Lower leg skin (tissue), 4 donors: ENCODE measurements around the gene EPS8L1. TPM values are rescaled to one million over a fixed set of nuclear protein-coding genes. Genes with fewer than 3 reads are reported as not detected.
A peak's percentile ranks its signal among the peaks of the same experiment; 100 is the strongest.

Experiments
- DNase-seq, 2 donors: peaks; one replicate each; pipeline ENCODE4 v3.0.0-alpha.2; 2019; ENCODE audit warnings: low spot score in 2 of 2
- H3K4me3 ChIP-seq: fragments of 200-600 bp; sonication (generic); 2 replicates; pipeline ENCODE4 v1.5.1; 2017; ENCODE audit warnings: mild to moderate bottlenecking, low read depth; ENCODE audit not compliant: poor library complexity, severe bottlenecking
- POLR2A ChIP-seq, 2 donors: fragments of 450-650 bp; IDR thresholded peaks; one replicate each; pipeline ENCODE4 v1.6.1; 2016 to 2017; ENCODE audit warnings: antibody characterized with exemption in 2 of 2, mild to moderate bottlenecking in 1 of 2, moderate library complexity in 1 of 2
- WGBS, 2 donors: methylation state at CpG; one replicate each; pipeline ENCODE4 v1.1.5; 2018; 5-methylcytosine and 5-hydroxymethylcytosine counted together
- intact Hi-C: fragments of 100-400 bp; cut with DNase I; formaldehyde crosslinking; loops from one replicate; pipeline ENCODE4 v1.15.0; 2023; ENCODE audit warnings: low total_unique reads
- total RNA-seq, 4 donors: library from RNA; depleted of rRNA; stranded (reverse); fragments of >200 nt; gene quantifications; one replicate each; pipeline ENCODE4 v1.1.0, GENCODE V29; 2016
- TF ChIP-seq, protein P1 (sequence below), 3 donors: fragments of 450-650 bp; IDR thresholded peaks; one replicate each; pipeline ENCODE4 v1.5.1; 2016; ENCODE audit warnings: antibody characterized with exemption in 3 of 3, mild to moderate bottlenecking in 3 of 3, moderate library complexity in 2 of 3

The EPS8L1 gene
- total RNA-seq, 4 donors from 2014 or later, result 394 to 678 (median 540) TPM

DNA sequence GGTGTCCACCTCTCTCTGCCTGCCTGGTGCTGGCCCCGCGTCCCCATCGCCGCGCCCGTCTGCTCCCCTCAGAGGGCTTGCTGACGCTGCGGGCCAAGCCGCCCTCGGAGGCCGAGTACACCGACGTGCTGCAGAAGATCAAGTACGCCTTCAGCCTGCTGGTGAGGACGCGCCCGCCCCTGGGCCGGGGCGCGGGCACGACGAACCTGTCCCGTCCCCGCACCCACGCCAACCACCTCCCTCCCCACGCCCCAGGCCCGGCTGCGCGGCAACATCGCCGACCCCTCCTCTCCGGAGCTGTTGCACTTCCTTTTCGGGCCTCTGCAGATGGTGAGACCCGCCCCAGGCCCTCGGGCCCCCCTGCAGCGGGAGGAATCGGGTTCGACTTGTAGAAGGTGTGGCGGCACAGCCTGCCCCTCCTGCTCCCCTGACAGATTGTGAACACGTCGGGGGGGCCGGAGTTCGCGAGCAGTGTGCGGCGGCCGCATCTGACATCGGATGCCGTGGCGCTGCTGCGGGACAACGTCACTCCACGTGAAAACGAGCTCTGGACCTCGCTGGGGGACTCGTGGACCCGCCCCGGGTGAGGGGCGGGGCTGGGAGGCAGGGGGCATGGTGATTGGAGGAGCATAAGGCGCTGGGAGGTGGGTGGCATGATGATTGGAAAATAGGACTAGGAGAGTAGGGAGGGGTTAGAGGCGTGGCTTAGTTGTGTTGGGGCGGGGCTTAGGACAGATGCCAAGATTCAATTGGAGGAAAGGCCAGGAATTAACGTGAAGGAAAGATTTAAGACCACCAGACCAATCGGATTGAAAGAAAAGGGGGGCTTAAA is 6.6 kb downstream of the EPS8L1 start:
- H3K4me3 ChIP-seq, result no peak overlapping the region
- no peak for TF ChIP-seq POLR2A (IDR thresholded peaks at IDR 0.05)
- TF ChIP-seq, protein P1, sequence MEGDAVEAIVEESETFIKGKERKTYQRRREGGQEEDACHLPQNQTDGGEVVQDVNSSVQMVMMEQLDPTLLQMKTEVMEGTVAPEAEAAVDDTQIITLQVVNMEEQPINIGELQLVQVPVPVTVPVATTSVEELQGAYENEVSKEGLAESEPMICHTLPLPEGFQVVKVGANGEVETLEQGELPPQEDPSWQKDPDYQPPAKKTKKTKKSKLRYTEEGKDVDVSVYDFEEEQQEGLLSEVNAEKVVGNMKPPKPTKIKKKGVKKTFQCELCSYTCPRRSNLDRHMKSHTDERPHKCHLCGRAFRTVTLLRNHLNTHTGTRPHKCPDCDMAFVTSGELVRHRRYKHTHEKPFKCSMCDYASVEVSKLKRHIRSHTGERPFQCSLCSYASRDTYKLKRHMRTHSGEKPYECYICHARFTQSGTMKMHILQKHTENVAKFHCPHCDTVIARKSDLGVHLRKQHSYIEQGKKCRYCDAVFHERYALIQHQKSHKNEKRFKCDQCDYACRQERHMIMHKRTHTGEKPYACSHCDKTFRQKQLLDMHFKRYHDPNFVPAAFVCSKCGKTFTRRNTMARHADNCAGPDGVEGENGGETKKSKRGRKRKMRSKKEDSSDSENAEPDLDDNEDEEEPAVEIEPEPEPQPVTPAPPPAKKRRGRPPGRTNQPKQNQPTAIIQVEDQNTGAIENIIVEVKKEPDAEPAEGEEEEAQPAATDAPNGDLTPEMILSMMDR (IDR thresholded peaks at IDR 0.05), result no peak
- intact Hi-C loops, result no loop called here
- DNase-seq, result no peak
- WGBS, 2 donors, result 4 to 13% methylated on average over 29 to 58 of the region's 64 CpGs

DNA sequence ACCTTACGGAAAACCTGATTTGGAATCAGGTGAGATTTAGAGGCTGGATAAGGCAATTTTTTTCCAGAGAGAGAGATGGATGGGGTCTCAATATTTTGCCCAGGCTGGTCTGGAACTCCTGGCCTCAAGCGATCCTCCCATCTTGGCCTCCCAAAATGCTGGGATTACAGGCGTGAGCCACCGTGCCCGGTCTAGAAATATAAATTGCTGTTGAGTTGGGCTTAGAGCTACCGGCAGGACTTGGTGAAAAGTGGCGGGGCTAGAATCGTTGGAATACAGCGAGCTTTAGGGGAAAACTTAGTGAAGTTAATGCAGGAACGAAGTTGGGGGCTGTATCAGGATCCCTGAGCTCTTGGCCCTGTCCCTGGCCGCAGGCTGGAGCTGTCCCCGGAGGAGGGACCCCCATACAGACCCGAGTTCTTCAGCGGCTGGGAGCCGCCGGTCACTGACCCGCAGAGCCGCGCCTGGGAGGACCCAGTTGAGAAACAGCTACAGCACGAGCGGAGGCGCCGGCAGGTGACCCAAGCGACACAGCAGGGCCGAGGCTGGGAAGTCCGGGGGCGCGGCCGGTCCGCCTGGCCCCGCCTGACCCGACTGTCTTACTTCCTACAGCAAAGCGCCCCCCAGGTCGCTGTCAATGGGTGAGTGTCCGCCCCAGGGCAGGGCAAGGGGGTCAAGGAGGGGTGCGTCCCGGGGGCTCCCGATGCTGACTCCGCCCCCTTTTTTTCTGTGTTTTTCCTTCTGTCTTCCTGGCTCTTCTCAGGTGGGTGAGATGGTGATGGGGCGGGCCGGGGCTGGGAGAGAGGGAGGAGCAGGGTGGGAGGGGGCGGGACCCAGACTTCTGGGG is 7.6 kb downstream of the EPS8L1 start:
- TF ChIP-seq, protein P1 (IDR thresholded peaks at IDR 0.05), result no peak
- TF ChIP-seq POLR2A (IDR thresholded peaks at IDR 0.05), result no peak
- intact Hi-C loops, result no loop called here
- DNase-seq, result no peak
- WGBS, 2 donors, result 36 to 59% methylated on average over 41 to 42 of the region's 42 CpGs
- H3K4me3 ChIP-seq, result no peak overlapping the region

DNA sequence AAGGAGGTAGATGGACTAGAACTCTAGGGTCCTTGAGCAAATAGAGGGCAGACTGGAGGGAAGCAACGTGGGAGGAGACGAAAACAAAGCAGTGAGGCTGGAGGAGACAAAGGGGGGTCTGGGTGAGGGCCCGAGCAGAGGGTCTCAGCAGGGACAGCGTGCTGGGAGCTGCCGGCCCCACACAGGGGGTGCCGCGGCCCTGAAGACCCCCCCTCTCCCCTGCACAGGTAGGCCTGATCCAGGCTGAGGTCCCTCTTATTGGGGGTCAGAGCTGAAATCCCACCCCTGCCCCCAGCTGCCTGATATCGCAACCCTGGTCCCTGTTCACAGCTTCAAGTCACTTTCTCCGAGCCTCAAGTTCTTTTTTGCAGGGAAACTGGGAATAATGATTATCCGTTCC is 8.7 kb downstream of the EPS8L1 start:
- no peak overlapping the region for H3K4me3 ChIP-seq
- intact Hi-C loops, result no loop called here
- 87 to 89% methylated on average over 10 of the region's 10 CpGs for WGBS, 2 donors
- DNase-seq, result no peak
- TF ChIP-seq, protein P1 (IDR thresholded peaks at IDR 0.05), result no peak

DNA sequence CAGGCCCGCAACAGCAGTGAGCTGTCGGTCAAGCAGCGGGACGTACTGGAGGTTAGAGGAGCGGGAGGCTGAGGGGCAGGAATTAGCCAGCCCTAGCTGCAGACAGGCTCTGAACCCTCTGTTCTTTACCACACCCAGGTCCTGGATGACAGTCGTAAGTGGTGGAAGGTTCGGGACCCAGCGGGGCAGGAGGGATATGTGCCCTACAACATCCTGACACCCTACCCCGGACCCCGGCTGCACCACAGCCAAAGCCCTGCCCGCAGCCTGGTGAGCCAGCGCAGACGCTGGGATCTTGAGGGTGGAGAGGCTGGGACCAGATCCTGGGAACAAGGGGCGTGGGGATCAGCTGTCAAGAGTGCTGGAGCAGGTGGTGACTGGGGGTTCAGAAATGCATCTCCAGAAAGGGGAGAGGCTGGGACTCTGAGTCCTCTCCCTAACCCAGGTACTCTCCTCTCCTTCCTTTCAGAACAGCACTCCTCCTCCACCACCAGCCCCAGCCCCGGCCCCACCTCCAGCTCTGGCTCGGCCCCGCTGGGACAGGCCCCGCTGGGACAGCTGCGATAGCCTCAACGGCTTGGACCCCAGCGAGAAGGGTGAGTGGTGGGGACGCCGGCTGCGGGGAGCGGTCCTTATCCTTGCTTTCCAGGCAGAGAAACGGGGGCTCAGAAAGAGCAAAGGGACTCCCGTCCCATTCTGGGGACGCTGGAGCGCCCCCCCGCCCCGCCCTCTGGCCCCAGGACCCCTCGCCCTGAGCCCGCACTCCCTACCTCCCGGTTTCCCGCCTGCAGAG is 10.4 kb downstream of the EPS8L1 start:
- no peak for TF ChIP-seq POLR2A (IDR thresholded peaks at IDR 0.05)
- TF ChIP-seq, protein P1 (IDR thresholded peaks at IDR 0.05), result no peak
- H3K4me3 ChIP-seq, result no peak overlapping the region
- intact Hi-C loops, result no loop called here
- no peak for DNase-seq
- 33 to 39% methylated on average over 26 to 31 of the region's 35 CpGs for WGBS, 2 donors

DNA sequence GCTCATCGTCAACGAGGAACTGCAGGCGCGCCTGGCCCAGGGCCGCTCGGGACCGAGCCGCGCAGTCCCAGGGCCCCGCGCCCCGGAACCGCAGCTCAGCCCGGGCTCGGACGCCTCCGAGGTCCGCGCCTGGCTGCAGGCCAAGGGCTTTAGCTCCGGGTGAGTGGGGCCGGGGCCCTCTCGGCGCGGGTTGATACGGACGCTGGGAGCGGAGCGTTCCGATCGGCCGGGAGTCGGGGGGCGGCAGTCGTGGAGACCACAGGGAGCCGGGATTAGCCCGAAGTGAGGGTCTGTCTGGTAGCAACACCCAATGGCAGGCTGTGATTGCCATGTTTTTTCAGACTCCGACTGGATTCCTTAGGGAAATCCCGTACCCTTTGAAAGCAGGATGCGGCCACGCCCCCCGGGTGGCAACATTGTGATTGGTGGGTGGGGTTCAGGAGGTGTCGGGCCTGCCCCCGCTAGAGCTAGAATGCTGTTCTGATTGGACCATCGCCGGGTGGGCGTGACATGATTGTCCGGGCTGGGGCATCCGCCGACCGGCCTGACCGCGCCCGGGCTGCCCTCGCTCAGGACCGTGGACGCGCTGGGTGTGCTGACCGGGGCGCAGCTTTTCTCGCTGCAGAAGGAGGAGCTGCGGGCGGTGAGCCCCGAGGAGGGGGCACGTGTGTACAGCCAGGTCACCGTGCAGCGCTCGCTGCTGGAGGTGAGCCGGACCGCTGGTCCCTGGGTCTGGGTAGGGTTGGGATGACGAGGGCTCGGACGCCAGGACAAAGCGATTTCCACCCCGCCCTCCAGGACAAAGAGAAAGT is 11.3 kb downstream of the EPS8L1 start:
- H3K4me3 ChIP-seq, result no peak overlapping the region
- TF ChIP-seq, protein P1 (IDR thresholded peaks at IDR 0.05), result no peak
- TF ChIP-seq POLR2A (IDR thresholded peaks at IDR 0.05), result no peak
- 2 to 3% methylated on average over 21 to 40 of the region's 74 CpGs for WGBS, 2 donors
- intact Hi-C loops, result no loop called here
- peak; percentile 89 to 98 for DNase-seq
